K562 treated with DMSO at 1 percent for 12 hours (cell line): ENCODE data around the gene THAP8. TPM values are rescaled to one million over a fixed set of nuclear protein-coding genes. Genes with fewer than 3 reads are reported as not detected.

Source experiments
- total RNA-seq: library from RNA; unstranded; fragments of 300-600 nt; gene quantifications from 2 replicates; pipeline ENCODE4 v1.2.3, GENCODE V29; 2022; ENCODE audit not compliant: insufficient read depth

The THAP8 gene
- 2.6 and 5.0 TPM in 2 replicates for total RNA-seq

GRCh38 chr19:36054119-36054732 lies at the start of gene THAP8:
THAP8 (minus strand) TSS chr19:36054285; CDS start chr19:36054217, 68 bp downstream.

DNA sequence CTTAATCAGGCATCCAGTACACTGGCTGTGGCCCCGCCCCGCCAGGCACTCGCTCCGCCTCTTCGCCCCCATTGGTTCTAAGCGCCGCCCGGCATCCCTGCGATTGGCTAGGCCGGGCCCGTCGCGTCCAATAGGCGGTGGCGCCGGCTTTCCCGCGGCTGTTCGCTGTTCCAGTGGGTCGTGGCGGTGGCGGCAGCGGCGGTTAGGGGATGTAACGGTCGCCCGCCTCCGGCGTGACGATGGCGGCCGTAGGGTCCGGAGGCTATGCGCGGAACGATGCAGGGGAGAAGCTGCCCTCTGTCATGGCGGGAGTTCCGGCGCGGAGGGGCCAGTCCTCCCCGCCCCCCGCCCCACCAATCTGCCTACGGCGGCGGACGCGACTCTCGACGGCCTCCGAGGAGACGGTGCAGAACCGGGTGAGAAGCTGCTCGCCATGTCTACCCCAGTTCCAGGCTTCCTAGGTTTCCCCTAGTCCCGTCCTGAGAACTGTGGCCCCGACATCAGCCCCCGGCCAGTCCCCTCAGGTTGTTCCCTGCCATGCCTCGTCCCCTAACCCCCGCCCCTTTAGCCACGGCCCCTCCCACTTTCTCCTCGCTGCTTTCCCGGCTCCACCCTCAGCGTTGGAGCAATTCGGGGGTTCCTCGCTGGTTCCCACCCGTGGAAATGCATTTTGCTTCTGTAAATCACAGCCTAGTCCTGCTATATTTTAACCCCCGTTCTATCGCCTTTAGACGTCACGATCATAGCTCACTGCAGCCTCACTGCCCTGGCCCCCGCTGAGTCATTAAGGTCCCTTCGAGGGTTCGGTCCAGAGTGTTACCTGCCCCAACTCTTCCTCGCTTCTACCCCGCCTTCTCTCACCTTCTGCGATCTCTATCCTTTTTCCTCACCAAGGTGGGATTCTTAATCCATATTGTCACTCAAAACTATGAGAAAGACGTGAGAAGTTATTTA lies 925 bp upstream of the THAP8 start, which contains the start of gene WDR62:
Gene WDR62, plus strand, starts transcription at position 165 of the 954 bp plus-strand sequence. Its CDS starts 75 bp downstream, at position 240.

GRCh38 chr19:36032251-36033104 lies 21.6 kb downstream of the THAP8 start, which contains the start of gene CLIP3:
CLIP3 (minus strand) TSS chr19:36032873; CDS start chr19:36032357, 516 bp downstream.

GRCh38 chr19:36014012-36014924 lies 39.8 kb downstream of the THAP8 start, which contains the start of gene ALKBH6:
ALKBH6 (minus strand) TSS chr19:36014213; CDS start chr19:36013397, 816 bp downstream.

GRCh38 chr19:36008336-36008978 lies 45.6 kb downstream of the THAP8 start, which contains the start of gene SYNE4:
SYNE4 (minus strand) TSS chr19:36008813; CDS start chr19:36008681, 132 bp downstream.

GRCh38 chr19:35995048-35995993 lies 58.8 kb downstream of the THAP8 start, which contains the start of gene SDHAF1:
SDHAF1 (plus strand) TSS chr19:35995188; CDS start chr19:35995275, 87 bp downstream.

Other genes with a start within 250 kb of the THAP8 start
- not detected in 2 replicates for gene PRODH2, start 241.4 kb downstream of the THAP8 start, total RNA-seq
- gene NPHS1, start 201.8 kb downstream of the THAP8 start, total RNA-seq: 1.3 and 1.9 TPM in 2 replicates
- 0.20 TPM in 1 of 2 replicates, not detected in the other for gene KIRREL2, start 197.4 kb downstream of the THAP8 start, total RNA-seq
- gene APLP1, start 185.7 kb downstream of the THAP8 start, total RNA-seq: 7.4 and 15.0 TPM in 2 replicates
- gene NFKBID, start 153.7 kb downstream of the THAP8 start, total RNA-seq: 5.8 and 7.3 TPM in 2 replicates
- gene HCST, start 151.8 kb downstream of the THAP8 start, total RNA-seq: not detected in 2 replicates
- gene TYROBP, start 146.0 kb downstream of the THAP8 start, total RNA-seq: 18.6 and 31.0 TPM in 2 replicates
- gene LRFN3, start 117.9 kb downstream of the THAP8 start, total RNA-seq: not detected in 2 replicates
- gene SDHAF1, start 59.1 kb downstream of the THAP8 start, total RNA-seq: 49.4 and 74.2 TPM in 2 replicates
- 0.46 TPM in 1 of 2 replicates, not detected in the other for gene SYNE4, start 45.5 kb downstream of the THAP8 start, total RNA-seq
- 35.2 and 37.1 TPM in 2 replicates for gene ALKBH6, start 40.1 kb downstream of the THAP8 start, total RNA-seq
- 0.53 and 2.6 TPM in 2 replicates for gene CLIP3, start 21.4 kb downstream of the THAP8 start, total RNA-seq
- gene WDR62, start 612 bp upstream of the THAP8 start, total RNA-seq: 19.3 and 36.3 TPM in 2 replicates
- gene OVOL3, start 56.9 kb upstream of the THAP8 start, total RNA-seq: not detected in 2 replicates
- 103 and 135 TPM in 2 replicates for gene POLR2I, start 60.6 kb upstream of the THAP8 start, total RNA-seq
- 57.0 and 83.4 TPM in 2 replicates for gene TBCB, start 61.2 kb upstream of the THAP8 start, total RNA-seq
- gene CAPNS1, start 85.8 kb upstream of the THAP8 start, total RNA-seq: 204 and 224 TPM in 2 replicates
- gene COX7A1, start 98.2 kb upstream of the THAP8 start, total RNA-seq: not detected in 2 replicates
- gene ZNF565, start 160.4 kb upstream of the THAP8 start, total RNA-seq: 0.75 and 1.5 TPM in 2 replicates
- gene ZNF146, start 160.8 kb upstream of the THAP8 start, total RNA-seq: 18.4 and 48.5 TPM in 2 replicates